Suppressor macrophage treated with lipopolysaccharide for 1 hour (primary cell): ENCODE results near the gene SYPL2.

Experiments
- DNase-seq, 3 donors: peaks; one replicate each; pipeline ENCODE4 v3.0.0-alpha.2; 2020 to 2022

Gene SYPL2

GRCh38 chr1:109521002-109521951, 54.9 kb downstream of the SYPL2 start:
- DNase-seq = no peak

GRCh38 chr1:109522026-109522425, 55.7 kb downstream of the SYPL2 start:
- DNase-seq = no peak

- DNase-seq = no peak
Measured at GRCh38 chr1:109523706-109524105, 57.4 kb downstream of the SYPL2 start.

GRCh38 chr1:109527098-109527811, 60.9 kb downstream of the SYPL2 start:
- no peak for DNase-seq

GRCh38 chr1:109527846-109528695, 61.7 kb downstream of the SYPL2 start:
- DNase-seq = no peak

GRCh38 chr1:109528712-109529111, 62.4 kb downstream of the SYPL2 start:
- DNase-seq = no peak

- DNase-seq = no peak
Measured at GRCh38 chr1:109529881-109530456, 63.6 kb downstream of the SYPL2 start.

- no peak for DNase-seq
Measured at GRCh38 chr1:109530457-109531087, 64.2 kb downstream of the SYPL2 start.

GRCh38 chr1:109531380-109531779, 65.0 kb downstream of the SYPL2 start:
- DNase-seq = no peak
